Peyer's patch (tissue), 4 donors: Measurements from ENCODE around the gene ADORA2B. TPM values are rescaled to one million over a fixed set of nuclear protein-coding genes. Genes with fewer than 3 reads are reported as not detected.

Experiments
- DNase-seq, 3 donors: peaks; one replicate each; pipeline ENCODE4 v3.0.0-alpha.2; 2017 to 2019
- H3K27ac ChIP-seq, 4 donors: fragments of 200-600 bp; sonication (generic); one replicate each; pipeline ENCODE4 v1.5.1; 2016 to 2019
- H3K27me3 ChIP-seq, 2 donors: fragments of 200-600 bp; sonication (generic); one replicate each; pipeline ENCODE4 v1.5.1; 2019
- H3K36me3 ChIP-seq, 3 donors: fragments of 200-600 bp; sonication (generic); one replicate each; pipeline ENCODE4 v1.5.1; 2016 to 2019
- H3K4me1 ChIP-seq, 4 donors: fragments of 200-600 bp; sonication (generic); one replicate each; pipeline ENCODE4 v1.5.1; 2016 to 2019
- H3K4me3 ChIP-seq, 4 donors: fragments of 200-600 bp; sonication (generic); 1 replicate in 3 of 4; 2 replicates in 1 of 4; pipeline ENCODE4 v1.5.1; 2016 to 2019; ENCODE audit warnings: mild to moderate bottlenecking in 1 of 4
- H3K9me3 ChIP-seq, 4 donors: fragments of 200-600 bp; sonication (generic); one replicate each; pipeline ENCODE4 v1.5.1; 2016 to 2019; ENCODE audit warnings: mild to moderate bottlenecking in 1 of 4
- CTCF ChIP-seq, 6 experiments: fragments of 450-650 bp in 4 of 6; fragments of 200-600 bp in 2 of 6; sonication (generic) in 1 of 6; IDR thresholded peaks; one replicate each; pipeline ENCODE4 v1.5.1; 2017 to 2019; ENCODE audit warnings: antibody characterized with exemption in 6 of 6, mild to moderate bottlenecking in 3 of 6, moderate library complexity in 1 of 6
- POLR2A ChIP-seq, 2 donors: fragments of 450-650 bp; IDR thresholded peaks; one replicate each; pipeline ENCODE4 v1.5.1; 2017; ENCODE audit warnings: antibody characterized with exemption in 2 of 2, mild to moderate bottlenecking in 2 of 2, moderate library complexity in 2 of 2
- total RNA-seq, 4 donors: library from RNA; depleted of rRNA; stranded (reverse); fragments of >200 nt; gene quantifications; one replicate each; pipeline ENCODE4 v1.1.0, GENCODE V29; 2016

ADORA2B gene
- total RNA-seq, 4 donors from 2014 or later = 7.2 to 16.5 (median 11.6) TPM

- Histone ChIP-seq H3K36me3 (no peaks in the 10 kb centered on the region), H3K27me3 (no peaks in the 10 kb centered on the region), H3K4me3 (no peak overlapping the region), H3K9me3 (no peaks in the 10 kb centered on the region), H3K4me1 (peaks cover 0 to 17% (median 3%) of the 10 kb centered on the region in 4 donors), H3K27ac (peak overlapping the region in 1 of 4 donors; percentile 16)
- TF ChIP-seq POLR2A (IDR thresholded peaks at IDR 0.05) = no peak
- no peak for TF ChIP-seq CTCF (IDR thresholded peaks at IDR 0.05)
- no peak for DNase-seq
Observed at GRCh38 chr17:15951368-15952047, 6.6 kb downstream of the ADORA2B start.

GRCh38 chr17:15952048-15952532 is 7.2 kb downstream of the ADORA2B start:
- H3K36me3 ChIP-seq = no peaks in the 10 kb centered on the region
- peaks cover 0 to 13% (median 3%) of the 10 kb centered on the region in 4 donors for H3K4me1 ChIP-seq
- no peak for TF ChIP-seq CTCF (IDR thresholded peaks at IDR 0.05)
- TF ChIP-seq POLR2A (IDR thresholded peaks at IDR 0.05) = no peak
- H3K4me3 ChIP-seq = no peak overlapping the region
- H3K27ac ChIP-seq = peak overlapping the region in 1 of 4 donors; percentile 16
- H3K9me3 ChIP-seq = no peaks in the 10 kb centered on the region
- no peak for DNase-seq
- H3K27me3 ChIP-seq = no peaks in the 10 kb centered on the region

GRCh38 chr17:15952916-15953790 is 8.2 kb downstream of the ADORA2B start:
- Histone ChIP-seq H3K27me3 (no peaks in the 10 kb centered on the region), H3K4me1 (peaks cover 0 to 4% (median 0%) of the 10 kb centered on the region in 4 donors), H3K27ac (no peak overlapping the region), H3K36me3 (no peaks in the 10 kb centered on the region), H3K9me3 (no peaks in the 10 kb centered on the region), H3K4me3 (no peak overlapping the region)
- TF ChIP-seq CTCF (IDR thresholded peaks at IDR 0.05) (no peak), POLR2A (IDR thresholded peaks at IDR 0.05) (no peak)
- no peak for DNase-seq

- H3K4me1 ChIP-seq = peaks cover 0 to 9% (median 0%) of the 10 kb centered on the region in 4 donors
- no peak overlapping the region for H3K4me3 ChIP-seq
- no peaks in the 10 kb centered on the region for H3K9me3 ChIP-seq
- no peak for DNase-seq
- H3K27ac ChIP-seq = no peak overlapping the region
- H3K36me3 ChIP-seq = no peaks in the 10 kb centered on the region
- H3K27me3 ChIP-seq = no peaks in the 10 kb centered on the region
- TF ChIP-seq POLR2A (IDR thresholded peaks at IDR 0.05) = no peak
- no peak for TF ChIP-seq CTCF (IDR thresholded peaks at IDR 0.05)
Observed at GRCh38 chr17:15954222-15954621, 9.3 kb downstream of the ADORA2B start.

- Histone ChIP-seq H3K4me3 (no peak overlapping the region), H3K27ac (no peak overlapping the region), H3K36me3 (no peaks in the 10 kb centered on the region), H3K9me3 (no peaks in the 10 kb centered on the region), H3K4me1 (peaks cover 0 to 9% (median 0%) of the 10 kb centered on the region in 4 donors), H3K27me3 (no peaks in the 10 kb centered on the region)
- DNase-seq = no peak
- no peak for TF ChIP-seq CTCF (IDR thresholded peaks at IDR 0.05)
- no peak for TF ChIP-seq POLR2A (IDR thresholded peaks at IDR 0.05)
Observed at GRCh38 chr17:15955793-15956541, 11.0 kb downstream of the ADORA2B start.
